Measurements from ENCODE around the gene TPRN.
"Not testable (repeated sequence)": the region's sequence is repeated elsewhere in the genome, so short reads cannot be mapped to it uniquely, and the experiment has no call there.

Gene TPRN, protein sequence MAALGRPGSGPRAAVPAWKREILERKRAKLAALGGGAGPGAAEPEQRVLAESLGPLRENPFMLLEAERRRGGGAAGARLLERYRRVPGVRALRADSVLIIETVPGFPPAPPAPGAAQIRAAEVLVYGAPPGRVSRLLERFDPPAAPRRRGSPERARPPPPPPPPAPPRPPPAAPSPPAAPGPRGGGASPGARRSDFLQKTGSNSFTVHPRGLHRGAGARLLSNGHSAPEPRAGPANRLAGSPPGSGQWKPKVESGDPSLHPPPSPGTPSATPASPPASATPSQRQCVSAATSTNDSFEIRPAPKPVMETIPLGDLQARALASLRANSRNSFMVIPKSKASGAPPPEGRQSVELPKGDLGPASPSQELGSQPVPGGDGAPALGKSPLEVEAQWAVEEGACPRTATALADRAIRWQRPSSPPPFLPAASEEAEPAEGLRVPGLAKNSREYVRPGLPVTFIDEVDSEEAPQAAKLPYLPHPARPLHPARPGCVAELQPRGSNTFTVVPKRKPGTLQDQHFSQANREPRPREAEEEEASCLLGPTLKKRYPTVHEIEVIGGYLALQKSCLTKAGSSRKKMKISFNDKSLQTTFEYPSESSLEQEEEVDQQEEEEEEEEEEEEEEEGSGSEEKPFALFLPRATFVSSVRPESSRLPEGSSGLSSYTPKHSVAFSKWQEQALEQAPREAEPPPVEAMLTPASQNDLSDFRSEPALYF

DNA sequence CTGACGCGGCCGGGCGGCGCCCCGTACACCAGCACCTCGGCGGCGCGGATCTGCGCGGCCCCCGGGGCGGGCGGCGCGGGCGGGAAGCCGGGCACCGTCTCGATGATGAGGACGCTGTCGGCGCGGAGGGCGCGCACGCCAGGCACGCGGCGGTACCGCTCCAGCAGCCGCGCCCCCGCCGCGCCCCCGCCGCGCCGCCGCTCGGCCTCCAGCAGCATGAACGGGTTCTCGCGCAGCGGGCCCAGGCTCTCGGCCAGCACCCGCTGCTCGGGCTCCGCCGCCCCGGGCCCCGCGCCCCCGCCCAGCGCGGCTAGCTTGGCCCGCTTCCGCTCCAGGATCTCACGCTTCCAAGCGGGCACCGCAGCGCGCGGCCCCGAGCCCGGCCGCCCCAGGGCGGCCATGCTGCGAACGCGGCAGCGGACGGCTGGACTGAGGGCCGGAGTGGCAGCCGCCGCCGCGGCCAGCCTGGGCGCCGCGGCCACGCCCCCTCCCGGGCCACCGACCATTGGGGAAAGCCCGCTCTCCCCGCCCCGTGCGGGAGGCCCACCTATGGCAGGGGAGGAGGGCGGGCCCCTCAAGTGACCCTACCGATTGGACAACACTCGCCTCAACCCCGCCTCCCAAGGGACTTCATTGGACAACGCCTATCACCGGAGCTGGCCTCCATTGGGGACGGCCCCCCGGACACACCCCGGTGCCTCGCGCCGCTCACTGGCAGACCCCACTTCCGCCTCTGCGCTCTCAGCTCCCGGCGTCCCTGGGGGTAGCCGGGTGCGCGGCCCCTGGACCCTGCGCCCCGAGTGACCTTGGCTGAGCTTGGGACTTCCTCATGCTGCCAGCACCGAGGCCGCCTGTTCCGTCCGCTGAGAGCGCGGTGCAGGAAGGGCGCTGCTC is at the start of gene TPRN:
TSS of gene TPRN (minus strand) at position 431 of the 894 bp plus-strand sequence. CDS start at position 401, 30 bp downstream.
- DNase-seq = peak; percentile 99

DNA sequence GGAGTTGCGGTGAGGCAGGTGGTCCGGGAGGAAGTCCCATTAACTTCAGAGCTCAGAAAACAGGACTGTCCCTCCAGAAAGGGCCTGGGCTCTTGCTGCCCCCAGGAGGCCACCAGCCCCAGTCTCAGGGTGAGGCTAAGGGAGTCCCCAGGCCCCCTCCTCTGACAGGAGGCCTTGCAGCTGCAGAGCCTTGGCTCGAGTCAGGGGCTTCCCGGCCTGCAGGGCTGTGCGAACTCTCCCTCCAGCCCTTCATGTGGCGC is 47.3 kb upstream of the TPRN start:
- no peak for DNase-seq

DNA sequence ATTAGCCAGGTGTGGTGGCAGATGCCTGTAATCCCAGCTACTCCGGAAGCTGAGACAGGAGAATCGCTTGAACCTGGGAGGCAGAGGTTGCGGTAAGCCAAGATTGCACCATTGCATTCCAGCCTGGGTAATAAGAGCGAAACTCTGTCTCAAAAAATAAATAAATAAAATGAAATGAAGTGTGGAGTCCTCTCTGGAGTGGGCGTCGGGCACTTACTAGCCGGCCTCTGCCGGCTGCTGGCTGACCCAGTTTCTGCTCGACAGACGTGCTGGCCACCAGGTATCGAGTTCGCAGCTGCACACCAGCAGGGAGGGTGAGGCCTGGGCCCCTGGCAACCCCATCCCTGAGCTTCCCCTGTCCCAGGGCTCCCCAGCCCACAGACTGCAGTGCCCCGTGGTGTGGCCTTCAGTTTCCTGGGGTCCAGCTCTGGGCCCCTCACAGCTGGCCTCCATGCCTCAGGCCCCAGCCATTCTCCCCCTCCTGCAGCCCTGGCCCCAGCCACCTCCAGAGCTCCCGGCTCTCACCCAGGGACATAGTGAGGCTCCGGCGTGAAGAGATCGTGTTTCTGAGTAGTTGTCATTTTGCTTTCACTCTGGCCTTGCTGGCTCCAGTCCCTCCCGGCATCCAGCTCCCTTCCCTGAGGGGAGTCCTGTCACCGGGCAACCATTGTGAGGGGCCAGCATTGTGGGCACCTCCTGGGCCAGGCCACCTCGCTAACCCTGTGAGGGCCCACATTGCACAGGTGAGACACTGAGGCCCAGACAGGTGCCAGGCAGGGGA is 46.8 kb upstream of the TPRN start:
- no peak for DNase-seq

DNA sequence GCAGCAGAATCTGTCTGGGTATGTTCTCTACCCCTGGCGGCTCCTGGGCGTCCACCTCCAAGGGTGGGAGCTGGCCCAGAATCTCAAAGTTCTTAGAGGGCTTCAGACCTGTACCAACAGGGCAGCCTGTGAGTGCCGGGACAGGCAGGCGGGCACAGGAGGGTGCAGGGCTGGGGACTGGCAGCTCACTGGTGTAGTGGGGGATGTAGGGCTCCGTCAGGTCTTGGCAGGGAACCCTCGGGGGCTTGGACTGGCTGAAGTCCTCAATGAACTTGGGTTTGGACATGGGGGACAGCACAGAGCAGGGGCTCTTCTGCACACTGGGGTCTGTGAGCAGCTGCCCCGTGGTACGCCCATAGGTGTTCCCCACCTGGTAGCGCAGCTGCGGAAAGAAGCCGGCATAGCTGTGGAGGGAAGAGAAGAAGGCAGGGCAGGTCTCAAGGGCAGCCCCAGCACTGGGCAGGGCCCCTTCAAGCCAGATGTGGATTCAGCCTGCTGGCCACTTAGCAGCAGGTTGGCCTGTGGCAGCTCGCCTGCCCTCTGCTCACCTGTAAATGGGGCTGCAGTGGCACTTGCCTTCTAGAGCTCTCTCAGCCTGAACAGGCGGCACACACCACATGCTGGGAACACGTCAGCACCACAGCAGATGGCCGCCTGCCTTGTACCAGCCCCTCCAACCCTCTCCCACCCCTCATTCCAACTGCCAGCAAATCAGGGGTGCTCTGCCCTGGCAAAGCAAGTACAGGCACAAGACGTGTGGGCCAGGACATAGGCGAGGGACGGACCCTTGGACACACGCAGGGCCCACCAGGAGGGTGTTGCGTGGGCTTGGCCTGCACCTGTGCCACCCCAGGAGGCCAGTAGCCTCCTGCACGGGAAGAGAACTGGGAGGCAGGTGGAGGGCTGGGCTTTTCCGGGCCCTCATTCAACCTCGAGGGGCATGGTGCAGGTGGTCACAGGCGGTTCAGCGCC is 45.2 kb upstream of the TPRN start:
- no peak for DNase-seq

DNA sequence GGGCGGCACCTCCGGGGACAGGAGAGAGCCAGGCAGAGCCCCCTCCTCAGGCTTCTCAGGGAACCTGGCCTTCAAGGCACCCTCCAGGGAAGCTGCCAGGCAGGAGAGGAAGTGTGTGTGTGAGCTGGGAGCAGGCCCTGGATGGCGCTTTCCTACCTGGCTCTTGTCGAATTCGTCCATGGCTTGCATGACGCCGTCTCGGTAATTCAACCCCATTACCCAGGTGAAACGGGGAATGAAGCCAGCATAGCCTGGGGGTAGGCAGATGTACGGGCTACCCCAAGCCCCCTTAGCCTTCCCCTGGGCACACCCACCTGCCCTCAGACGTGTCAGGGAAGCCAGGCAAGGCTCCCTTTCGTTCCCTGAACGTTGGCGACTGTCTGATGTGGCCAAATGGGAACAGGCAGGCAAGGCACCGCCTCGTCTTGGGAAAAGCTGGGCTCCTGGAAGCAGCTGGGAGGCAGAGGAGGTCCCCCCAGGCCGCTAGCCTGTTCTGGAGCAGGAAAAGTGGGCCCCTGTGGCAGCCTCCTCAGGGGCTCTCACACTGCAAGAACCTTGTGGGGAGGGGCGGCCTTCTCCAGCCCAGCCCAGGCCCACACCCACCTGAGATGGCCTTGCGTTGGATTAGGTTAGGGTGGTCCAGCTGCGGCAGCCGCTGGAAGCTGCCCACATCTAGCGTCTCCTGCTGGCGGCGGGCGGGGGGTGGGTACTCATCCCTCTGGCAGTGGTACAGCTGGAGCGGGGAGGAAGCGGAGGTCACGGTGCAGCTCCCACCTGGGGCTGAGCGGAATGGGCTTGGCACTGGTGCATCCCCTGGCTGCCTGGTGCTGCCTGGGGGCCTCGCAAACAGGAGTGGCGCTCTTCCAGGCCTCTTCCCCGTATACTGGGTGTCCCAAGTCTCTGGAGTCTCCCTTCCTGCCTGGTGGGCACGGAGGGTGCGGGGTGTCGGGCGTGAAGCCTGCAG is 44.2 kb upstream of the TPRN start:
- DNase-seq = no peak

DNA sequence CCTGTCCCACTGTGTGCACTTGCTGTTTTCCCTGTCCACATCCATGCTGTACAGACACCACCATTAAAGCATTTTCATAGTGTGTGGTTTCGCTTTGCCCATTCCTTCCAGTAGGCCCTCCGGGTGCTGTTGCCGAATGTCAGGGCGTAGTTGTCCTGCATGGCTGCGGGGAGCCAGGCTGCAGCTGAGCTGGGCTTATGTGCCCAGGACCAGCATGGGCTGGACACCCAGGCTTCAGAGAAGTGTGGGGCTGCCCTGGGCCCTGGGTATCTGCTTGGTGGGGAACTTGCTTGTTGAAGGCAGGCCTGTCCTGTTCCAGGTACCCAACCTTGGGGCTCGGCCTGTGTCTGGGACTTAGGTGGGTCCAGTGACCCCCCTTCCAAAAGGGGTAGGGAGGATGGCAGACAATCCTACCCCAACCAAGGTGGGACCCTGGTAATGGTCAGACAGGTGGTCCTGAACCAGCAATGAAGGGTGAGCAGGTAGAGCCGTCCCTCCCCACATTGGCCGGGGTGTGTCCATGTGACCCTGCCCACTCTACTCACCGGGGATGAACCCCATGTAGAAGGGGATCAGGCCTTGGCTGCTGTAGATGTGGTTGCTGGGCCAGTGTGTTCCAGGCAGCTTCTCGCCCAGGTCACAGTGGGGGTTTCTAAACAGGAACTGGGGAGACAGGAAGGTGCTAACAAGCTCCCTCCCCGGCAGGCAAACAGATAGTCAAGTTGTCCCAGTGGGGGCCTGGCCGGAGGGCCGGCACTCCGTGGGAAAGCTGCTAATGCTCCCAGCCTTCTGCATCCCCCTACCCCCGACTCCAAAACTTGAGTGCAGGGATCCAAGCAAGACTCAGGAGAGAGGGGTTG is 43.3 kb upstream of the TPRN start:
- no peak for DNase-seq

DNA sequence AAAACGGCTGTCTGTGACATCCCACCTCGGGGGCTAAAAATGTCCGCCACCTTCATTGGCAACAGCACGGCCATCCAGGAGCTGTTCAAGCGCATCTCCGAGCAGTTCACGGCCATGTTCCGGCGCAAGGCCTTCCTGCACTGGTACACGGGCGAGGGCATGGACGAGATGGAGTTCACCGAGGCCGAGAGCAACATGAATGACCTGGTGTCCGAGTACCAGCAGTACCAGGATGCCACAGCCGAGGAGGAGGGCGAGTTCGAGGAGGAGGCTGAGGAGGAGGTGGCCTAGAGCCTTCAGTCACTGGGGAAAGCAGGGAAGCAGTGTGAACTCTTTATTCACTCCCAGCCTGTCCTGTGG is 42.7 kb upstream of the TPRN start:
- not testable (repeated sequence) for DNase-seq

DNA sequence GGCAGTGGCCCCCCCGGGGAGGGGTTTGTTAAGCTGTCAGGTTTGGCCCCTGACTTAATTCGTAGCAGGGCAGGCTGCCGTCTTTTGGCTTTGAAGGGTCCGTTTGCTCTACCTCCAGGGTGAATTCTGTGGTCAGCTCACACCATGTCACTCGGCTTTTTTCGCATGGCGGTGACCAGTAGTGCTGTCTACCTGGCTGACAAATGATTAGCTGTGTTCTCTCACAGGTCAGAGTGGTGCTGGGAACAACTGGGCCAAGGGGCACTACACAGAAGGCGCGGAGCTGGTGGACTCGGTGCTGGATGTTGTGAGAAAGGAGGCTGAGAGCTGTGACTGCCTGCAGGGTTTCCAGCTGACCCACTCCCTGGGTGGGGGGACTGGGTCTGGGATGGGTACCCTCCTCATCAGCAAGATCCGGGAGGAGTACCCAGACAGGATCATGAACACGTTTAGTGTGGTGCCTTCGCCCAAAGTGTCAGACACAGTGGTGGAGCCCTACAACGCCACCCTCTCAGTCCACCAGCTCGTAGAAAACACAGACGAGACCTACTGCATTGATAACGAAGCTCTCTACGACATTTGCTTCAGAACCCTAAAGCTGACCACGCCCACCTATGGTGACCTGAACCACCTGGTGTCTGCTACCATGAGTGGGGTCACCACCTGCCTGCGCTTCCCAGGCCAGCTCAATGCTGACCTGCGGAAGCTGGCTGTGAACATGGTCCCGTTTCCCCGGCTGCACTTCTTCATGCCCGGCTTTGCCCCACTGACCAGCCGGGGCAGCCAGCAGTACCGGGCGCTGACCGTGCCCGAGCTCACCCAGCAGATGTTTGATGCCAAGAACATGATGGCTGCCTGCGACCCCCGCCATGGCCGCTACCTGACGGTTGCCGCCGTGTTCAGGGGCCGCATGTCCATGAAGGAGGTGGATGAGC is 42.0 kb upstream of the TPRN start:
- no peak for DNase-seq

DNA sequence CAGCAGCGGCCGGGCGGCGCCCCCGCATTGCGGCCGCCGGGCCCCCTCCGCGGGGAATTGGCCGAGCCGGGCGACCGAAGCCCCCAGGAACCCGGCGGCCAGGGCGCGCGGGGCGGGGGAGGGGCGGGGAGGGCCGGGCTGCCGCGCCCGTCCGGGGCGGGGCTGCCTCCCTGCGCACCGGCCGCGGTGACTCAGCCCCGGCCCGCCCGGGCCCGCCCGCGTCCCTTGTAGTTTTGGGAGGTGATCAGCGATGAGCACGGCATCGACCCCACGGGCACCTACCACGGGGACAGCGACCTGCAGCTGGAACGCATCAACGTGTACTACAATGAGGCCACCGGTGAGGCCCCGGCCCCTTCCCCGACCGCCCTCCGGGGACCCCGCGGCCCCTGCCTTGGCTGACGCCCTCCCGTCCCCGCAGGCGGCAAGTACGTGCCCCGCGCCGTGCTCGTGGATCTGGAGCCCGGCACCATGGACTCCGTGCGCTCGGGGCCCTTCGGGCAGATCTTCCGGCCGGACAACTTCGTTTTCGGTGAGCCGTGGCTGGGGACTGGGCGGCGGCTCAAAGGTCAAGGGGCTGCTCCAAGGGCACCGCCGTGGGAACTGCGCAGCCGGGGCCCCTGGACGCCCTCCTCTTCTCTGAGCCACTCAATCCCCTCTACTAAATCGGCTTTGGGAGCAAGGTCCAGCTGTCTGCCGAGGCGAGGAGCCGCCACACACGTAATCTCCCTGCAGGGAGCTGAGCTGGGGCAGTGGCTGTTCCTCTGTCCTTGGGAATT is 41.1 kb upstream of the TPRN start:
- peak; percentile 59 for DNase-seq

DNA sequence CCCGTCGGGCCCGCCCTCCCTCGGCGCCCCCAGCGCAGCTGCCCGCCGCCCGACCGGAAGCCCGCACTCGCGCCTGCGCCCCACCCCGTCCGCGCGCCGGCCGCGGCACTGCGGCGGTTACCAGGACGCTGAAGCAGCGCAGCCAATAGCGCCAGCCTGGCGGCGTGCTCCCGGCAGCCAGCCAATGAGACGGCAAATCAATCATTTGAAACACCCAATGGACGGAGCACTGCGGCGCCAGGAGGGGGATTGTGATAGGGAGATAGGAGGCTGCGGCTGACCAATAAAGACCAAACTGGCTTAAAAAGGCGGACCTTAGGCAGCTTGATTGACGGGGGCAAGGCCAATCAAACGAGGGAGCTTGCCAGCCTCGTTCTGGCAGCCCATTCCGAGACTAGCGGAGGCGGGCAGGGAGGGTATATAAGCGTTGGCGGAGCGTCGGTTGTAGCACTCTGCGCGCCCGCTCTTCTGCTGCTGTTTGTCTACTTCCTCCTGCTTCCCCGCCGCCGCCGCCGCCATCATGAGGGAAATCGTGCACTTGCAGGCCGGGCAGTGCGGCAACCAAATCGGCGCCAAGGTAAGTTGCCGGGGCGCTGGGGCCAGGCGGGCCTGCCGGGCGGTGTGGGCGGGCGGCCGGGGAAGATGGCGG is 40.4 kb upstream of the TPRN start, which contains the start of gene TUBB4B:
TSS of gene TUBB4B (plus strand) at position 447 of the 649 bp plus-strand sequence. CDS start at position 521, 74 bp downstream.
- peak; percentile 99 for DNase-seq

DNA sequence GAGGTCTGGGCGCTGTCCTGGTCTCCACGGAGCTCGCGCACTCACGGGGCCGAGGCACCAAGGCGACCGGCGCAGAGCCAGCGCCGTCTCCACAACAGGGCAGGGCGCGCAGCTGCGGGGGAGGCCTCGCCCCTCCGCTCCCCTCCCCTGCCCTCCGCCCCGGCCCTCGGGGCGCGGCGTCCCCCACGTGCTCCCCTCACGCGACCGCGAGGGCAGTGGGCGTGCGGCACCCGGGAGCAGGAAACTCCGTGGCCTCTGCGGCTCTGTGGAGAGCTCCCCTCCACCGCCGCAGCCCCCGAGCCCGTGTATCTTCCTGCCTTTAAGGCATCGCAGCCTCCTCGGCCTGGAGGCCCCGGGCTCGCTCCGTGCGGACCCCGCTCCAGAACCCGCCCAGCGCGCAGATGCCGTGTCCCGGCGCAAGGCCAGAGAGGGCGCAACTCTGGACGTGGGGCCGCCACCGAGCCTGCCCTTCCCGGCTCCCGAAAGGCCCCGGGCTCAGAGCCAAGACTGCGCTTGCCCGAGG is 39.8 kb upstream of the TPRN start:
- DNase-seq = peak; percentile 87

DNA sequence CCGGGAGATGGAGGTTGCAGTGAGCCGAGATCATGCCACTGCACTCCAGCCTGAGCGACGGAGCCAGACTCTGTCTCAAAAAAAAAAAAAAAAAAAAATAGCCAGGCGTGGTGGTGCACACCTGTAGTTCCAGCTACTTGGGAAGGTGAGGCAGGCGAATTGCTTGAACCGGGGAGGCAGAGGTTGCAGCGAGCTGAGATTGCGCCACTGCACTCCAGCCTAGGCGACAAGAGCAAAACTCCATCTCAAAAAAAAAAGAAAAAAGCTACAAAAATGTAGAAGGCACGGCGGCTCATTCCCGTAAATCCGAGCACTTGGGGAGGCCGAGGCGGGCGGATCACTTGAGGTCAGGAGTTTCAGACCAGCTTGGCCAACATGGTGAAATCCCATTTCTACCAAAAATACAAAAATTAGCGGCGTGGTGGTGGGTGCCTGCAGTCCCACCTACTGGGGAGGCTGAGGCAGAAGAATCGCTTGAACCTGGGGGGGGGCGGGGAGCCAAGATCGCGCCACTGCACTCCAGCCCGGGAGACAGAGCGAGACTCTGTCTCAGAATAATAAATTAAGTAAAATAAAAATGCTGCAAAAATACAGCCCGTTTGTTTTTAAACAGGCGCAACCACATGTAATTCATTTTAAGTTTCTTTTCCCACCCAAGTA is 39.1 kb upstream of the TPRN start:
- DNase-seq = not testable (repeated sequence)

DNA sequence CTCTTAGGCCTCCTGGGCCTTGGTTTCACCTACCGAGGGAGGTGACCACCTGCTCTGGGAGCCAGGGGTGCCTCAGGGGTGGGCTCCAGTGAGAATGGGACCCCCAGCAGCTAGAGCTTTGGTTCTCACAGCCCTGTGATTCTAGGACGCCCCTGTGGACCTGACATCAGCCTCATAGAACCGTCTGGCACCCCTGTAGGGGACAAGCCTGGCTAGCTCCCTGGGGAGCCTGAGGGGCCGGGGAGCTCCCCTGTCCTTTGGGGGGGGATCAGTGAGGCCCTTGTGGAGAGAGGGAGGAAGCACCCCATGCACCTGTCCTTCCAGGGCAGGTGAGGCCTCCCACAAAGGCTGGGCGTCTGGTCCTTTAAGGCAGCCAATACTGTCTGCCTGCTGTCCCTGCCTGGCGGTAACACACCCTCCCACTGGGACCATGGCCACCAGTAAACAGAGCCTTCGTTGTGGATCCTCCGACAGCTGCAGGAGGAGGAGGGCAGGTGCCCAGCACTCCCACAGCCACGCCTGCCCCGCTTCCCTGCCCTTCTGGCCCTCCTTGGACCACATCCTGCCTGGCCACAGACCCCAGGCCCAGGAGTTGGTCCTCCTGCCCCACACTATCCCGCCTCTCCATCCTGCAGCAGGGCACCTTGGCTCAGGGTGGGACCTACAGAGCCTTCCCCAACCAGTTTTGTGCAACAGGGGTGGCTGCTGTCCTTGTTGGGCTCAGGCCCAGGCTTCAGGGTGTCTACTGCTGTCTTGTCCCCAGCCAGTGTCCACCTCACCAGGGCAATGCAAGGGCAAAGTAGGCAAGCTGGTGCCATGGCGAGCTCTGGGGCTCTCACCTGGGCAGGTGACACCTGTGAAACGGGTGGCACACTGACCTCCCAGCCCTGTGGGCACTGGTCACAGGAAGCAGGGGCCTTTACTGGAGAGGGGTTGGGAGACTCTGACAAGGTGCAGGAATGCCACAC is 37.5 kb upstream of the TPRN start:
- no peak for DNase-seq

DNA sequence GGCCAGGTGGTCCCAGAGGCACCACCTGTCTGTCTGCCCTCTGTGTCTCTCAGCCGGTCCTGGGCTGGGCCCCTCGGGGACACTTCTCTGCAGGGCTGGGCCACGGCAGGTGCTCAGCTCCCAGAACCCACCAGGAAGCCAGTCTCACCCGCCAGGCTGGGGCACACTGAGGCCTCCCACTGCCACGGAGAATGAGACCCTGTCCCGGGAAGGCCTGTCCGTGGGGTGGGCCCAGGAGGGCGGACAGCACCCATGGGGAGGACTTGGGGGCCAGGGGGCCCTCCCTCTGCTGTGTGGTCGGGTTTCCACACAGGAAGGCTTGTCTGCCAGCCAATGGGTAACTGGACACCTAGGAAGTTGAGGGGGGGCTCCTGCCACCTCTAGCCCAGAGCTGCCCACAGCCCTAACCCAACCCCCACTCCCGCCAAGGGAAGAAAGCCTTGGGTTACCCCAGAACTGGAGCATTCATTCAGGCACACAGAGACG is 36.4 kb upstream of the TPRN start:
- no peak for DNase-seq

All from OCI-M1 (cell line).